HL-60 (cell line): ENCODE measurements around the gene KDM3A.
A peak's percentile ranks its signal among the peaks of the same experiment; 100 is the strongest.

Experiments
- DNase-seq, 2 experiments: peaks; one replicate each; pipeline ENCODE4 v3.0.0-alpha.2; 2010 to 2020; ENCODE audit warnings: low read depth in 1 of 2, low spot score in 1 of 2
- H3K27ac ChIP-seq: fragments of 250-450 bp; sonication (Bioruptor Pico); replicated peaks from 2 replicates; pipeline ENCODE4 v1.5.1; 2020; ENCODE audit warnings: mild to moderate bottlenecking, moderate library complexity
- H3K27me3 ChIP-seq: fragments of 250-450 bp; sonication (Bioruptor Pico); 2 replicates; pipeline ENCODE4 v1.5.1; 2021; ENCODE audit warnings: mild to moderate bottlenecking, moderate library complexity; ENCODE audit not compliant: insufficient read depth, poor library complexity, severe bottlenecking
- H3K4me3 ChIP-seq: replicated peaks from 2 replicates; pipeline ENCODE4 v1.5.1; 2011; ENCODE audit warnings: mild to moderate bottlenecking, control low read depth, low read length; ENCODE audit not compliant: insufficient read depth
- CTCF ChIP-seq: IDR thresholded peaks from one replicate; pipeline ENCODE4 v1.5.1; 2011; ENCODE audit warnings: low read length, control low read depth, inconsistent platforms; ENCODE audit not compliant: insufficient read depth
- GABPA ChIP-seq: IDR thresholded peaks from 2 replicates; pipeline ENCODE4 v1.6.1; 2012; ENCODE audit warnings: low read depth
- POLR2AphosphoS5 ChIP-seq: IDR thresholded peaks from 2 replicates; pipeline ENCODE4 v1.6.1; 2012; ENCODE audit warnings: low read depth
- REST ChIP-seq: IDR thresholded peaks from 2 replicates; pipeline ENCODE4 v1.6.1; 2012; ENCODE audit warnings: low read depth; ENCODE audit not compliant: insufficient replicate concordance
- SPI1 ChIP-seq: IDR thresholded peaks from 2 replicates; pipeline ENCODE4 v1.6.1; 2012; ENCODE audit warnings: low read depth, mild to moderate bottlenecking, borderline replicate concordance

KDM3A gene

GRCh38 chr2:86397986-86398385 lies 43.2 kb upstream of the KDM3A start:
- H3K27ac ChIP-seq: no peak overlapping the region
- H3K4me3 ChIP-seq: no peak overlapping the region
- DNase-seq: no peak
- TF ChIP-seq CTCF: no peak
- no peak for TF ChIP-seq SPI1
- no peak for TF ChIP-seq POLR2AphosphoS5
- TF ChIP-seq GABPA: no peak
- TF ChIP-seq REST: no peak
- H3K27me3 ChIP-seq: no peaks in the 10 kb centered on the region

- no peak for TF ChIP-seq REST
- Histone ChIP-seq H3K27me3 (no peaks in the 10 kb centered on the region), H3K27ac (no peak overlapping the region), H3K4me3 (no peak overlapping the region)
- DNase-seq: peak in 1 of 2 experiments; percentile 51
These were observed 42.4 kb upstream of the KDM3A start for GRCh38 chr2:86398500-86399474.

- Histone ChIP-seq H3K4me3 (no peak overlapping the region), H3K27ac (no peak overlapping the region), H3K27me3 (no peaks in the 10 kb centered on the region)
- TF ChIP-seq POLR2AphosphoS5 (no peak), SPI1 (no peak), CTCF (no peak), GABPA (no peak), REST (no peak)
- no peak for DNase-seq
These were observed 40.9 kb upstream of the KDM3A start for GRCh38 chr2:86400321-86400720.
